Activated naive CD4-positive, alpha-beta T cell treated with Interleukin-2 at 50 U/mL for 16 hours (primary cell): Measurements from ENCODE around the gene GNPDA2.

Experiments used
- DNase-seq: peaks from one replicate; pipeline ENCODE4 v3.0.0-alpha.2; 2020

Gene GNPDA2

DNA sequence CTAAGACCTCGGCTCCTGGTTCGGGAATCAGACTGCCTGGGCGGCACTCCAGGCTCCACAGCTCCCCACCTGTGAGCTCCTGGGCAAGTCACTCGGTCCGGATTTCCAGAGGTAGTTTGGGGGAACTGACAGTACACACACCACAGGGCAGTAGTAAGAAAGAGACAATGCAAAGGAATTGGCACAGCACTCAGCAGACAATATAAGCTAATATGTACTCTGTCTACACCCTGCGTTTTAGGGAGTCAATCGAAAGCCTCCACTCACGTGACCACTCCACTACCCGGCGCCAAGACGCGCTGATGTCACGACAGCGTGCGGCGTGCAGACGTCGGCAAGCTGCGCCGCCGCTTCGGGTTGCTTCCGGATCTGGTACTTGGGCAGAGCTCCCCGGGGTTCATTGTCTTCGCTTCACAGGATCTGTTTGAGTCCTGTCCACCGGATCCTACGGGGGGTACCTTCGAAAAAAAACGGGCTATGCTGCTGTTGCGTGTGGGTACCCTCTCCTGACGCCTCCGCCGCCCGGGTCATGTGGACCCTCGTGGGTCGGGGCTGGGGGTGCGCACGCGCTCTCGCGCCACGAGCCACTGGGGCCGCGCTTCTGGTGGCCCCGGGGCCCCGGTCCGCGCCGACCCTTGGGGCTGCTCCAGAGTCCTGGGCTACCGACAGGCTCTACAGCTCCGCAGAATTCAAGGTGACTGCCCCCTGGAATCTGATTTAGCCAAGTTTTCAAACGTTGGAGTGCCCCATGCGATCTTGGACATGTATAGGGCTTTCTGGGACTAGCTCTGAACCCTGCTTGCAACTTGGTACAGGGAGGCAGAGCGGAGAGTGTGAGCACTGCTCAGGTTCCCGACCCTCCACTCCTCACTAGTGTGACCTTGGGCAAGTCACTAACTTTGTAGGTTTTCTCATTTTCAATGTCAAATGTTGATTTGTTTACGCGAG lies 48.0 kb downstream of the GNPDA2 start, which contains the start of gene GUF1:
GUF1 (plus strand) TSS at position 327 of the 948 bp plus-strand sequence; CDS start at position 530, 203 bp downstream.
- peak; percentile 89 for DNase-seq

- no peak for DNase-seq
Observed at GRCh38 chr4:44675366-44675765, 51.0 kb downstream of the GNPDA2 start.

DNA sequence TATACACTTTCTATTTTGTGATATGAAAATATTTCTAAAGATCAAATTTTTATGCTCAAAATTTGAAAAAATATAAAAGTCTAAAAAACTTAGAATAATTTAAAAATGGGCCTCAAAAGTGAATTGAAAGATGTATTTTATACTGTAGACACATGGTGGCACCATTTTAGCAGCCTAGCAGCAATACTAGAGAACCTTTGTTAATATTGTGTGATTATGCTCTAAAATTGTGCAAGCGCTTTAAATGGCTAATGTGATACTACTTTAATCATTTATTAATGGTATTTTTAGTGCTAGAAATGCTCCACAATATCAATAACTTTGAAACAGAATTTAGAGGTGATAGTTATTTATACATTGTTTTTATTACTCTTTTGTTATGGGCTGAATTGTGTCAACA lies 51.9 kb downstream of the GNPDA2 start:
- no peak for DNase-seq

DNA sequence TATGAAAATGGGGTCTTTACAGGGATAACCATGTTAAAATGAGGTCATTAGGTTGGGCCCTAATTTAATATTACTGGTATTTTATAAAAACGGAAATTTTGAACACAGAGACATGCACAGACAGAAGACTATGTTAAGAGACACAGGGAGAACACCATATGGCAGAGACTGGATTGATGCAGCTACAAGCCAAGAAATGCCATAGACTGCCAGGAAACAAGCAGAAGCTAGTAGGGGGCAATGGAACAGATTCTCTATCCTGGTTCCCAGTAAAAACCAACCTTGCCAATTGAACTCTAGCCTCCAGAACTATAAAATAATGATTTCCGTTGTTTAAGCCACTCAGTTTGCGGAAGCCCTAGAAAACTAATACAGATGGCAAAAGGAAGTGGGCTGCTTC lies 54.7 kb downstream of the GNPDA2 start:
- no peak for DNase-seq

DNA sequence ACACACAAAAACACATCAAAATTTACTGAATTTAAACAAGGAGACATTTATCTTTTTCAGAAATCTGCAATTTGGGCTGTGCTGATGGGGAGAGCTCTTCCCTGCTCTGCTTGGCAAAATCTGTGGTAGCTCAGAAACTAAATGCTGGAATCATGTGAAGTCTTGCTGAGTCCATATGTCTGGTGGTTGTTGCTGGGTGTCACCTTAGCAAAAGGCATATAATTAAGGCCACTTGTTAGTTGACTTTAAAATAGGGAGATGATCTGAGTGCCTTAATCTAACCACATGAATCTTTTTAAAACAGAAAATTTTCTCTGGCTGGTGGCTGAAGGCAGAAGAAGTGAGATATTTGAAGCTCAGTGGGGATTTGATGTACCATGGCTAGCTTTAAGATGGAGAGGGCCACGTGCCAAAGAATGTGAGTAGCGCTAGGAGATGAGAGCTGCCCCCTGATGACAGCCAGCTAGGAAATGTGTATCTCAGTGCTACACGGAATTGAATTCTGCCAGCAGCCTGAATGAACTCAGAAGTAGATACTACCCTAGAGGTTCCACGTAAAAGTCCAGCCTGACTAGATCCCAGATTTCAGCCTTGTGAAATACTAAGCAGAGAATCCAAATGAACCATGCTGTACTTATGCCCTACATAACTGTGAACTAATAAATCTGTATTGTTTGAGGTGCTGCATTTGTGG lies 55.7 kb downstream of the GNPDA2 start:
- no peak for DNase-seq

DNA sequence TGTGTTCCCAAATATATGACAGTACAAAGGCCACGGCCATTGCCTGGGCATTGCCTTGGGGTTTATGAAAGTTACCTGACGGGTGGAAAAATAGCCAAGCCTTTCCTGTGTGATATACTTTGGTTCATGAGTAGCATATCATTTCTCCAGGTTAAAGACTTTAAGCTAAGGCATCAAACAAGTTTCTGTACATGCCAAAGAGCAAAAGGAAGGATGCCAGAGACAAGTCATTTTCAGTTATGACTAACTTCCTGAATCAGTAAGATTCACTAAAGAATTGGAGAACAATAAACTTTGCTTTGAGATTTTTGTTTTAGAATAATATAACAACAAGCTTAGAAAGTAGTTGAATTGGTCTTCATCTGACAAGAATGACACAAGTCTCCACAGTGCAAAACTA lies 57.8 kb downstream of the GNPDA2 start:
- DNase-seq = no peak

DNA sequence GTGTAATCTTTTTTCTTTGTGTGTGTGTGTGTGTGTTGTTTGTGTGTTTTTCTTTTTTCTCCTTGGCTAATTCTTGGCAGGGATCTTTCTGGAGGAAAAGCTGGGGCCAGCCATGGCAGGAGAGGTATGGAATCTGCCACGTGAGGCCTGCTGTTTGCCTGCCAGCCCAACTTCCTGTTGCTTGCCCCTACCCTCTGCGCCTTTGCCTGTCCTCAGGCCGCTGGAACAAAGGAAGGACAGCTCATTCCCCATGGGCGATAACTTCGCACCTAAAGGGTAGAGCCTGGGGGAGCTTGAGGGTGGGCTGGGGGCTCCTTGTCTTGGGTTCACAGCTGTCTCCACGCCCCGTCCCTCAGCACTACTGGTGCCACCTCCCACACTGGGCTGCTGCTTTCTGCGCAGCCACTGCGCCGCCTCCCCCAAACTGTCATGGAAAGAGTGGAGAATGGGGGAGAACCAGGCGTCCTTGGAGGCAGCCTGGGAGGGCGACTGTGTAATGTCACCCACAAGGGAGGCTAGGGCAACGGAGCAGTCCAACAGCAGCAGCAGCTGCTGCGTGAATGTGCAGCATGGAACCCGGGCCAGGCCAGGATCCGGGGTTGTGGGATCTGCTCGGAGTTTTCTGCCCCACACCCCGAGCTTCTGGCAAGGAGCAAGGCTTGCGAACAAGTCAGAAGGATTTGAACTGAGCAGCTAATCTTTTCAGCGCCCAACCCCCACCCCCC lies 62.7 kb downstream of the GNPDA2 start:
- no peak for DNase-seq

DNA sequence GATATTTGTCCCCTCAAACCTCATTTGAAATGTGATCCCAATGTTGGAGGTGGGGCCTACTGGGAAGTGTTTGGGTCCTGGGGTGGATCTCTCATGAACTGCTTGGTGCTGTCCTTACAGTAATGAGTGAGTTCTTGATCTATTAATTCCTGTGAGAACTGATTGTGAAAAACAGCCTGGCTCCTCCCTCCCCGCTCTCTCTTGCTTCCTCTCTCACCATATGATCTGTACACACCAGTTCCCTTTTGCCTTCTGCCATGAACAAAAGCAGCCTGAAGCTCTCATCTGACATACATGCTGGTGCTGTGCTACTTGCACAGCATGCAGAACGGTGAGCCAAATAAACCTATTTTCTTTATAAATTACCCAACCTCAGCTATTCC lies 63.7 kb downstream of the GNPDA2 start:
- DNase-seq = no peak

DNA sequence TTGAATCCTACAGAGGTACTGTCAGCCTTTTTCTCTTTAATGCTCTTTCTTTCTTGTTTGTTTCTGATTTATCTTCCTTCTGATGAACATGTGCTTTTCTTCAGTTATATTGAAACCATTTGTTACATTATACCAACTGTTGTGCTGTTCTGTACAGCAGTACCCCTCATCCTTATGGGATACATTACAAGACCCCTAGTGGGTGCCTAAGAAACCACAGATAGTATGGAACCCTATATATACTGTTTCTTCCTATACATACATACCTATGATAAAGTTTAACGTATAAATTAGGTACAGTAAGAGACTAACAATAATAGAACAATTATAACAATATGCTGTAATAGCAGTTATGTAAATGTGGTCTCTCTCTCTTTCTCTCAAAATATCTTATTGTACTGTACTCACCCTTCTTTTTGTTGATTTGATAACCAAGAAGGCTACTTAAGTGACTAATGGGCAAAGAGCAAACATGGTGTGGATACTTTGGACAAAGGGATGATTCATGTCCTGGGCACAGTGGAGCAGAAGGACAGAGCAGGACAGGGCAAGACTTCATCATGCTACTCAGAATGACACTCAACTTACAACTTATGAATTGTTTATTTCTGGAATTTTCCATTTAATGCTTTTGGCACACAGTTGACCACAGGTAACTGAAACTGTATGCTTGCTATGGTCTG lies 64.3 kb downstream of the GNPDA2 start:
- no peak for DNase-seq

DNA sequence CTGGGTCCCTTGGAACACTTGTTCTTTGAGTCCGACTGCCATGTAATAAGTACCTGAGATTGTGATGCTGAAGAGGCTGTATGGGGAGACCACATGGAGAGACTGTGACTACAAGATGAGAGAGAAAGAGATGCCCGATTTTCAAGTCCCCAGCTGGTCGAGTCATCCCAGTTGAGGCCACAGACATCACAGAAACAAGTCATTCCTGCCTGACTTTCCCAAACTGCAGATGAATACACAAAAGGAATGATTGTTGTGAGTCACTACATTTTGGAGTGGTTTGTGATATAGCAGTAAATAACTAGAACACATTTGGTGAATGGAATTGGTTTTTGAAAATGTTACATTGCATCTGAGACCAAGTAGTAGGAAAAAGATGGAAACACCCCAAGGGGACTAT lies 66.0 kb downstream of the GNPDA2 start:
- no peak for DNase-seq

- DNase-seq = no peak
Observed at GRCh38 chr4:44652002-44652401, 74.4 kb downstream of the GNPDA2 start.
